Cardiac muscle cell (in vitro differentiated cells and primary cell): ENCODE data around the gene DNAJC17. TPM values are rescaled to one million over a fixed set of nuclear protein-coding genes. Genes with fewer than 3 reads are reported as not detected.

Experiments
- DNase-seq, 2 donors: peaks; one replicate each; pipeline versions ENCODE4 v3.0.0 to v3.0.0-alpha.2; 2010 to 2017; ENCODE audit warnings: low read depth in 1 of 2, low spot score in 1 of 2
- H3K27ac ChIP-seq: fragments of 200-600 bp; sonication (generic); 2 replicates; pipeline ENCODE4 v1.5.1; 2016
- H3K27me3 ChIP-seq: fragments of 200-600 bp; sonication (generic); 2 replicates; pipeline ENCODE4 v1.6.0; 2016; ENCODE audit warnings: control low read depth
- H3K36me3 ChIP-seq: fragments of 200-600 bp; sonication (generic); 2 replicates; pipeline ENCODE4 v1.5.1; 2016; ENCODE audit warnings: control low read depth
- H3K4me1 ChIP-seq: fragments of 200-600 bp; sonication (generic); 2 replicates; pipeline ENCODE4 v1.8.1; 2017; ENCODE audit warnings: low read depth, mild to moderate bottlenecking, mixed run types
- H3K4me3 ChIP-seq: fragments of 200-600 bp; sonication (generic); 2 replicates; pipeline ENCODE4 v1.5.1; 2016; ENCODE audit warnings: mild to moderate bottlenecking
- H3K9me3 ChIP-seq: fragments of 200-600 bp; sonication (generic); 2 replicates; pipeline ENCODE4 v1.5.1; 2017; ENCODE audit warnings: low read depth, mild to moderate bottlenecking, control low read depth
- CTCF ChIP-seq: IDR thresholded peaks from 2 replicates; pipeline ENCODE4 v1.5.1; 2012; ENCODE audit warnings: low read depth, mild to moderate bottlenecking, low read length
- polyA plus RNA-seq: library from polyadenylated mRNA; unstranded; fragments of >200 nt; fragmentation: Nextera tagmentation; extraction: Ambion mirVana; gene quantifications from 2 replicates; pipeline ENCODE4 v1.2.1, GENCODE V29; 2016
- total RNA-seq: library from RNA; depleted of rRNA; stranded (reverse); fragments of >200 nt; gene quantifications from 2 replicates; pipeline ENCODE4 v1.2.3, GENCODE V29; 2016

The DNAJC17 gene
- total and polyA plus RNA-seq, 2 experiments from 2014 or later, result 57.2 to 58.2 TPM

DNA sequence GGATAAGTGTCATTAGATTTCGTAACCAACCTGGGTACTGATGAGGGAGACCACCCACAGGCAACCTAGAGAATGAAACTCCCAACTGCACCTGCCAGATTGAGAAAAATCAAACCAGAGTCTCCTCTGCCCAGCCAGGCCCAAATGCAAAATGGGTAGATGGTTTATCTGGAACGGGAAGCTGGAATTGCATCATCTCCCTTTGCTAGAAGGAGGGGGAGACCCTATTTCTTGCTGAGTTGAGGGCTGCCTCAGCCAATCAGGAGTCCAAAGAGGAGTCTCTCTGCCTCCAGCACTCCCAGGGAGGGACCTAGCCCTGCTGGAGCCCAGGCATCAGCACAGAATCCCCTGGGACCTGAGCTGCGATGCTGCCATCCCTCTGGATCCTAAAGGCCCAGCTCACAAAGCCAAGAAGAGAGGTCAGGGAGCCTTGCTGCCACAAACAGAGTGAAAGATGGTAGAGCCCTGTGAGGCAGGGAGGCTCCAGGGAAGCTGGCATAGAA is 60.3 kb downstream of the DNAJC17 start:
- peaks cover 9% of the 10 kb centered on the region for H3K36me3 ChIP-seq
- no peaks in the 10 kb centered on the region for H3K9me3 ChIP-seq
- no peak overlapping the region for H3K27ac ChIP-seq
- H3K27me3 ChIP-seq, result no peaks in the 10 kb centered on the region
- DNase-seq, result peak in 1 of 2 donors; percentile 88
- no peaks in the 10 kb centered on the region for H3K4me1 ChIP-seq
- H3K4me3 ChIP-seq, result no peak overlapping the region
- no peak for TF ChIP-seq CTCF

DNA sequence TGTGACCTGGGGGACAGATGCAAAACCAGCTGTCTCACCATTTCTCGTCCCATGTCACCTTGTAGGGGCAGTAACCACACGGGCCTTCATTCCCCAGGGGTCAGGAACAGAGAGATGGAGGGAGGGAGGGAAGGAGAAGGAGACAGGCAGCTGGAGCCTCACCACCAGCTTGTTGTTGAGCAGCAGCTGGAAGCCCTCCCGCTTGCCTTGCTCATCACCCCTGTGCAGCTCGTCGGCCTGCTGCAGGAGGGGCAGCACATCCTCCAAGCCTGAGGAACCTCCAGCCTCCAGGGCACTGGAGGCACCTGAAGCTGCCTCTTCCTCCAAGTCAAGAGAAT is 62.5 kb downstream of the DNAJC17 start:
- DNase-seq, result no peak
- H3K27me3 ChIP-seq, result no peaks in the 10 kb centered on the region
- H3K9me3 ChIP-seq, result no peaks in the 10 kb centered on the region
- H3K4me3 ChIP-seq, result no peak overlapping the region
- H3K36me3 ChIP-seq, result peaks cover 8% of the 10 kb centered on the region
- H3K4me1 ChIP-seq, result no peaks in the 10 kb centered on the region
- H3K27ac ChIP-seq, result no peak overlapping the region
- no peak for TF ChIP-seq CTCF

GRCh38 chr15:40743921-40744814 is 63.1 kb downstream of the DNAJC17 start:
- peak; percentile 28 for TF ChIP-seq CTCF
- no peaks in the 10 kb centered on the region for H3K27me3 ChIP-seq
- no peak overlapping the region for H3K4me3 ChIP-seq
- H3K9me3 ChIP-seq, result no peaks in the 10 kb centered on the region
- no peak overlapping the region for H3K27ac ChIP-seq
- H3K4me1 ChIP-seq, result no peaks in the 10 kb centered on the region
- peaks cover 6% of the 10 kb centered on the region for H3K36me3 ChIP-seq
- peak in 1 of 2 donors; percentile 76 for DNase-seq

- no peak for TF ChIP-seq CTCF
- no peak for DNase-seq
- H3K4me1 ChIP-seq, result no peaks in the 10 kb centered on the region
- H3K4me3 ChIP-seq, result no peak overlapping the region
- no peaks in the 10 kb centered on the region for H3K9me3 ChIP-seq
- H3K36me3 ChIP-seq, result peaks cover 6% of the 10 kb centered on the region
- no peak overlapping the region for H3K27ac ChIP-seq
- no peaks in the 10 kb centered on the region for H3K27me3 ChIP-seq
These were observed 63.8 kb downstream of the DNAJC17 start for GRCh38 chr15:40743485-40743901.

GRCh38 chr15:40739854-40740253 is 67.4 kb downstream of the DNAJC17 start:
- Histone ChIP-seq H3K27ac (no peak overlapping the region), H3K9me3 (no peaks in the 10 kb centered on the region), H3K36me3 (peaks cover 23% of the 10 kb centered on the region)

More at GRCh38 chr15:40739854-40740253, 67.4 kb downstream of the DNAJC17 start:
- Histone ChIP-seq H3K4me3 (no peak overlapping the region), H3K27me3 (no peaks in the 10 kb centered on the region), H3K4me1 (no peaks in the 10 kb centered on the region)
- no peak for DNase-seq
- TF ChIP-seq CTCF, result no peak
